Measurements from ENCODE around the gene NPHP4.
"Not testable (repeated sequence)": the region's sequence is repeated elsewhere in the genome, so short reads cannot be mapped to it uniquely, and the experiment has no call there.

NPHP4 gene

DNA sequence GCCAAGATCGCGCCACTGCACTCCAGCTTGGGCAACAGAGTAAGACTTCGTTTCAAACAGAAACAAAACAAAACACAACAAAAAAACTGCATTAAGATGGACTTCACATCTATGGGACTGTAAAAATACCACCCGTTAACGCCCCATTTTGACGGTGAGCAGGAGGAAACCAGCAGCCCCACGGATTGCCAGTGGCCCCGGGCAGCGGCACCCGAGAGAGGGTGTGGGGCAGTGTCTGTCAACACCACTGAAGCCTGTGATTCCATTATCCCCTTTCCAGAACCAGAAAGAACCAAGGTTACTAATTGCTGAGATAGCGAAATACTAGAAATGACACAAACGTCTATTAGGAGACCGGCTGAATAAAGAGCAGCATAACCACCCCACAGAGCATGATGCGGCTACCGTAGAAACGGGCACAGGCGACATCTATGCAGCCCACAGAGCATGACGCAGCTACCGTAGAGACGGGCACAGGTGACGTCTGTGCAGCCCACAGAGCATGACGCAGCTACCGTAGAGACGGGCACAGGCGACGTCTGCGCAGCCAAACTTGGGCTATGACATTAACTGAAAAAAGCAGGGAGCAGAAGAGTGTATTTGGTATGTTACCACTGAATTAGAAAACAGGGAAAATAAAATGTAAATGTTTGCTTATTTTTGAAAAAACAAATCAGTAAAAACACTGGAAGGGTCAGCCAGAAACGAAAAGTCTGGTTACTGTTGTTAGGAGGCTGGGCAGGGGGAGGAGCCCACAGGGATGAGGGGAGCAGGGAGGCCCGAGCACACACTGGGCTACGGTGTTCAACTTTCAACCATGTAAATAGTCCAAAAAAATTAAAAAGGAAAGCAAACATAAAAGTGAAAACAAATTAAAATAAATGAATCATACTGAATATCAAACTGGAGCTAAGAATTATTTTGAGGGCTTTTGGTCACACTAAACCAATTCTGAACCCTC is 96.5 kb downstream of the NPHP4 start:
- no peak for FAIRE-seq
- DNase-seq (ENCODE audit: low spot score), result no peak

DNA sequence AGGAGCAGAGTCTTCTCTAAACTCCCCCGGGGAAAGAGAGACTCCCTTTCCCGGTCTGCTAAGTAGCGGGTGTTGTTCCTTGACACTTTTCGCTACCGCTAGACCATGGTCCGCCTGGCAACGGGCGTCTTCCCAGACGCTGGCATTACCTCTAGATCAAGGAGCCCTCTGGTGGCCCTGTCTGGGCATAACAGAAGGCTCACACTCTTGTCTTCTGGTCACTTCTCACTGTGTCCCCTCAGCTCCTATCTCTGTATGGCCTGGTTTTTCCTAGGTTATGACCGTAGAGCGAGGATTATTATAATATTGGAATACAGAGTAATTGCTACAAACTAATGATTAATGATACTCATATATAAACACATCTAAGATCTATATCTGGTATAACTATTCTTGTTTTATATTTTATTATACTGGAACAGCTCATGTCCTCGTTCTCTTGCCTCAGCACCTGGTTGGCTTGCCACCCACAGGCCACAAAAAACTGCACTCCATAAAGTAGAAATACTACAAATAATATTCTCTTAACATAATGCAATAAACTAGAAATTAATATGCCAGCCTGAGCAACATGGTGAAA is 98.4 kb downstream of the NPHP4 start:
- FAIRE-seq; DNase-seq (ENCODE audit: low spot score): not testable (repeated sequence)

DNA sequence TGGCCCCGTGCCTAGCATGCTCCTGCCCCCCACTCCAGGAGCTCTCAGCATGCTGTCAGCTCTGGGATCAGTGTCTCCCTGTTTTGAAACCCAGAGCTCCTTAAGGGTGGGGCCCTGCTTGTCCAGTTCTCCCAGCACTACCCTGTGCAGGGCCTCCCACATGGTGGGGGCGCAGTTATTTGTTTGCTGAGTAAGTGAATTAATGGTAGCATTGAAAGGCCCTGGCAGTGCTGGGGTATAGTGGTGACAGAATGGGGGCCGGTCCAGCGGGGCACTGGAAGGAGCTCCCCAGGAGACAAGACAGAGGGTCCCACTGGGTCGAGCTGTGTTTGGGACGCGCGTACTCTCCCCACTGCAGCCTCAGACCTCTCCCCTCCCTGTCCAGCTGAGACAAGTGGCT is 99.9 kb downstream of the NPHP4 start:
- DNase-seq (ENCODE audit: low spot score) (no peak), FAIRE-seq (no peak)

DNA sequence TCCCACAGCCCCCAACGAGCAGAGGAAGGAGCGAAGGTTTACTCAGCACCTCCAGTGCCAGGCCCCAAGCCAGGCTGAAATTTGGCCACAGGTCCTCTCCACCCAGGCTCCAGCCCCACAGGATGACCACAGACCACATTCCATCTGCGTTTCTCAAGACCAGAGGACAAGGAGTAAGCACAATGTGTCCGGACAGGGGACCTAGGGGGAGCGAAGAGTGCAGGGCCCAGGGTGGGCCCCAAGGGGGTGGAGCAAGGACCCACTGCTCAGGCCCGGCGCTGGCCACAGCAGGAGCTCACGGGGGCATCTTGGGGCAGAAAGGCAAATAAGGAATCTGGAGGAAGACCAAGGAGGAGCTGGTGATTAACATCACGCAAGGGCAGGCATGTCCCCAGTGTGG is 100.5 kb downstream of the NPHP4 start:
- DNase-seq (ENCODE audit: low spot score) (no peak), FAIRE-seq (no peak)

DNA sequence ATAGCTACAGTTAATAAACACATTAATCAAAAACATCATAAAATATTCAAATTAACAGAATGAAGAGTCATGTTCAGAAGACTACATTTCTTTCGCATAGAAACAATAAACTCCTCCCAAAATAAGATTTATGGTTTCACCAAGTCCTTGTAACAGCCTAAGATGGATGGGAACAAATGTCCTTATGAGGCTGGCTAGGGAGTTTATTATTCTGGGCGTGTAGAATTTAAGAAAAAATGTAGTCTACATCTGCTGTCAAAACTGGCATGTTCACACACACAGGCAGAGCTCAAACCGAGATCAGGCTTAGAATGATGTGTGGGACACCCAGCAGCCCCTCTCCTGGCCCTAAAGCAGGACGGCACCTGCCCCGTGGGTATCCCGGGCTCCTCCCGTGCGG is 101.1 kb downstream of the NPHP4 start:
- FAIRE-seq (no peak), DNase-seq (ENCODE audit: low spot score) (no peak)

DNA sequence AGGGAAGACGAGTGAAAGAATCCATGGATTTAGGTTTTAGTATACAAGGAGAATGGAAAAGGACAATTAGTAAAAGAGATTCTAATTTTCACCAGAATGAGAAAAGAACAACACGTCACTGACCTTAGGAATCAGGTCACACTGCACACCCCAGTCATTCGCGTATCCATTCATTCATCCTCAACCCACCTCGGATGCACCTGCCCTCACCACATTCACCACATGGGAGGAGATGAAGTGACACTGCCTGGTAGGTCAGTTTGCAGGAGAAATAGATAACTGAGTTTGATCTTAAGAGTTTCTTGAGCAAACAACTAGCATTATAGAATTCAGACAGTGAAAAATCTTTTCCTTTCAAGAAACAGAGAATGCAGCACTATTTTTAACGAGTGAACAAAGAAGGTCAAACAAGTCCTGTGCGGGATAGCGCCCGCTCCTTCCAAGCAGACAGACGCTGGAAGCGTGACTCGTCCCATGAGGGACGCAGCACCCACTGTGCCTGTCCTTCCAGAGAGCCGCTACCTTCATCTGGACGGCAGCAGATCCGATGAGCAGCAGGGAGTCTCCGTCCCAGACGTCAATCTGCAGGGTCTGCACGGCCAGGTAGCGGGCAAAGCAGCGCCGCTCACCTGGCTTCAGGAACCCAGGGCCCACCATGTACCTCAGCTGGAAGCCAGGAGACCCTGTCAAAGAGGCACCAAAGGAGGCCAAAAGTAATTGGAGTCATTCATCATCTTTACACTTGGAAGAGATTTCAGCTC is 101.7 kb downstream of the NPHP4 start:
- DNase-seq (ENCODE audit: low spot score) (no peak), FAIRE-seq (no peak)

DNA sequence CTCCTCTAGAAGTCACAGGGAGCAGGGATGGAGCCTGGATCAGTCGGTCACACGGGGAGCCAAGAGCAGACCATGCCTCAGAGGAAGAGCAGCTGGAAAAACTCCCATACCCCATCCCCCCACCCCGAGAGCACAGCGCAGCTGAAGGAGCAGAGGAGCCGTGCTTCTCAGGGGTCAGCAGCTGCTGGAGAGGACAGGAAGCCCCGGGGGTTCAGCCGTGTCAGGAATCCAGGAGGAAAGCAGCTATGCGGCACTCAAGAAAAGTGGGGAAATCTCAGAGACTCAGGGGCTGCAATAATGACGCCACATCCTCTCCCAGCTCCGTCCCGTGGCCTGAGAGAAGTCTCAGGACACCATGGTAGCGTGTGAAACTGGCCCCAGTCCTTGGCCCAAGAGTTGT is 102.3 kb downstream of the NPHP4 start:
- no peak for FAIRE-seq
- DNase-seq (ENCODE audit: low spot score), result no peak

DNA sequence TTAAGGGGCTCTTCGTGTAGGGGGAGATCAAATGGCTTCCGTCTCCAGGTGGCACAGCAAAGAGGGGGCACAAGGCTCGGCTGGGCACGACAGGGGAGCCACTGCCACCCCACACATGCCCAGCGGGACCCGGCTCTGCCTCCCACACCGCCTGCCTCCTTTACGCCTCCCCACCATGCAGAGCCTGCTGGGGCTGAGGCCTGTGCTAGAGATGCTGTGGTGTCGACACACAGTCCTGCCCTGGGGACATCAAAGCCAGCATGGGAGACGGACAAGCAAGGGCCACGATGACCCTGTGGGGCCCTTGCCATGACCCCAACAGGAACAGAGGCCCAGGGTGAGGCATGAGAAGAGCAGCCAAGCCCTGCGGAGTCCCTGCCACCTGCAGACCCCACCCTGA is 102.8 kb downstream of the NPHP4 start:
- FAIRE-seq (no peak), DNase-seq (ENCODE audit: low spot score) (no peak)

DNA sequence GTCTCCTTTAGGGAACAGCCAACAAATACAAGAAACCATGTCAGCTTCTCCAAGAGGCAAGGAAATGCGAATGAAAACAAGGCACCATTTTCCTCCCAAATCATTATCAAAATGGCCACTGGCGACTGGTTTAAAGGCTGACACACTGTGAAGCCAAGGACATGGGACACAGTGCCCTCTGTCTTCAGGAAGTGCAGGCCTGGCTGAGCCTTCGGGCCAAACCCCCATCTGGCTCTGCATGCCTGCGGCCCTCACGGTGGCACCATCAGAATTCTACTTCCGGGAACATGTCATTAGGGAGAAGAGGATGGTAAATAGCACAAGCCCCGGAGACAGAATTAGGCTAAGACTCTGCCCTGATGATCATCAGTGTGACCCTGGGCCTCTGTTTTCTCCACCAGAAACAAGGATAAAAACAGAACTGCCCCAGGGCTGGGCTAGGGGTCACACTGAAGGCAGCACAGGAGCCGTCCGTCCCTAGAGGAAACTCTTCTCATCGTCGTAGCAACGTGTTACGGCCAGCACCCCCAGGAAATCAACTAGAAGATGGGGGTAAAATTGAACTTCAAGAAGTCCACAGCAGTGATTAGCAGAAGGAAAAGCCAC is 103.5 kb downstream of the NPHP4 start:
- no peak for DNase-seq (ENCODE audit: low spot score)
- FAIRE-seq, result no peak

DNA sequence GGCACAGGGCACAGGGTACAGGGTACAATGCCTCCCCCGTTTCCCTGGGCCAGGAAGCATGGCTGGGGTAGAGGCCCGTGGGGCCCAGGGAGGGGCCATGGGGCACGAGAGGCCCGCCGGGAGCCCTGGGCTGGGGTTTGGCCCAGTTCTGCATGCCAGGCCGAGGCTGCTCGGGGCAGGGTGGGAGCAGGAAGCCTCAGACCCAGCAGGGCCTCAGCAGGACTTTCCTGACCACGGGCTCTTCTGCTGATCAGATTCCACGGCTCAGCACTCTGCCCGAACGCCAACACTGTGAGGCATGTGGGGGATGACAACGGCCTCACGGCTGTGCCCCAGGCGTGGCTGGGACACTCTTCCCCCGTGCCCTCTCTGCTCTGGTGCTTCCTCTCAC is 104.3 kb downstream of the NPHP4 start:
- DNase-seq (ENCODE audit: low spot score), result no peak

DNA sequence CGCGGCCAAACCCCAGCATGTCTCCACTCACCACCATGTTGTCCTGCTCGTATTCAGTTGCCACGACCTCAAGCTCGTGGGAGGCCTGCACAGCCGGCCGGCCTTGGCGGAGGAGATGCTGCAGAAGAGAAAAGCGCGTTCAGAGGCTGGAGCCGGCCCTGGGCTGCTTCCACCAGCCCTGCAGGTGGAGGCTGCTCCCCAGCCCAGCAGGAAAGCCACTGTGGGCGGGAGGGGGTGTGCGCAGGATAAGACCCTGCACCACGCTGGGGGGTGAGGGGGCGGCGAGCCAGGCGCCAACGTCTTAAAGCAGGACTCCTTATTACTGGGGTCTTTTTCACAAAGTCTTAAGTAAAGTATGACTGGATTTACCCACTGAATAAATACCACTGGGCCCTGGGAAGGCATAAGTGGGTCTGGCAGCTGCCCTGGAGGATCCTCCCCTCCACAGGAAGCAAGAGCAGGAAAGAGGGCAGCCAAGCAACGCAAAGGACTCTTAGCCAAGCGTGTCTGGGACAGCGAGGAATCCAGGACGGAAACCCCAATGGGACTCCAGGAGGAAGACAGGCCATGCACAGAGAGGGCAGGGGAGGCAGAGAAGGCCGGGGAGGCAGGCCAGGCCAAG is 104.8 kb downstream of the NPHP4 start:
- DNase-seq (ENCODE audit: low spot score) (no peak), FAIRE-seq (no peak)

More for the DNA sequence above, 104.3 kb downstream of the NPHP4 start:
- no peak for FAIRE-seq

DNA sequence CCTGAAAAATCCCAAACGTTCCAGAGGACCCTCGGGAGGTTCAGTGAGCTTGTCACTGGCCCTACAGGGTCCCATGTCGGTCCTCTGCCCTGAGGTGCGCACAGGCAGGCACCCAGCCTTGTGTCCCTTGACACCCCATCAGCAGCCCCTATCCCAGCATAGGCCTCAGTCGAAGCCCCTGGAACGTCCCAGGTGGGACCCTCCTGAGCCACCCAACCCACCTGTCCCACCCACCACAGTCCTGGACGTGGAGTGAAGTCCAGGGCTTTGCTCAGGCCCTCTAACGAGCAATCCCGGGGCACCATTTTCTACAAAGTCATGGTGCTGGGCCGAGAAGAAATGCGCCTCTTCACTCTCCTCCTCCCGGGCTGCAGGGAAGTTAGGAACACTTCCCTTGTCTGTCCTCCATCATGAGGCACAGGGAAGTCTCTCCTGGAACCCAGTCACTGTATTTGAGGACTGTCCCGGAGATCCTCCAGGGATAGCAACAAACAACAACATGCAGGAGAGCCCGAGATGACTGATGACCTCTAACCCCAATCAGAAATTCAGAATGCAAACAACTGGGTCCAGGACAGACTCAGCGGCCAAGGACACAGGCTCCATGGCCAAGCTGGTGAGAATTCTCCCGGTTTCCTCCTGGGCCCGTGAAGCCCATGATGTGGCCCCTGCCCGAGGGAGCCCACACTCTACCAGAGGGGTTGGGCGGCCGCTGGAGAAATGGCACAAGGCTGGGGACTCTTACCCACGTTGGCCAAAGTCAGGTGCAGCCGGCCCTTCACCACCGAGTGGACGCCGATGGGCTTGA is 105.5 kb downstream of the NPHP4 start:
- no peak for FAIRE-seq
- DNase-seq (ENCODE audit: low spot score), result no peak

DNA sequence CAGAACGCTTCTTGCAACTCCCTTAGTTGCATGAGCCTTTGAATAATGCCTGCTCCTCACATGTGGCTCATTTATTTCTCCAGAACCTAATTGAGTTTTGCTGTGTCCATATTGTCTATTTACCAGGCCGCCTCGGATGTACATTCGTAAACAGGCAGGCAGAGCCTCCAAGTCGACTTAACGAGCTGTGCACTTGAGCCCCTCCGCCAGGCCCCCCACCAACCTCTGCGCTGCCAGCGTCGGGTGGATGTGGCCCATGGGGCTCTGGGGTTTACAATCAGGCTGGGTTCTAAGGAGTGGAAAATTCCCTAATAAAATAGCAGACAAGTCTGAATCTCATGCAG is 106.1 kb downstream of the NPHP4 start:
- no peak for FAIRE-seq
- DNase-seq (ENCODE audit: low spot score), result no peak

DNA sequence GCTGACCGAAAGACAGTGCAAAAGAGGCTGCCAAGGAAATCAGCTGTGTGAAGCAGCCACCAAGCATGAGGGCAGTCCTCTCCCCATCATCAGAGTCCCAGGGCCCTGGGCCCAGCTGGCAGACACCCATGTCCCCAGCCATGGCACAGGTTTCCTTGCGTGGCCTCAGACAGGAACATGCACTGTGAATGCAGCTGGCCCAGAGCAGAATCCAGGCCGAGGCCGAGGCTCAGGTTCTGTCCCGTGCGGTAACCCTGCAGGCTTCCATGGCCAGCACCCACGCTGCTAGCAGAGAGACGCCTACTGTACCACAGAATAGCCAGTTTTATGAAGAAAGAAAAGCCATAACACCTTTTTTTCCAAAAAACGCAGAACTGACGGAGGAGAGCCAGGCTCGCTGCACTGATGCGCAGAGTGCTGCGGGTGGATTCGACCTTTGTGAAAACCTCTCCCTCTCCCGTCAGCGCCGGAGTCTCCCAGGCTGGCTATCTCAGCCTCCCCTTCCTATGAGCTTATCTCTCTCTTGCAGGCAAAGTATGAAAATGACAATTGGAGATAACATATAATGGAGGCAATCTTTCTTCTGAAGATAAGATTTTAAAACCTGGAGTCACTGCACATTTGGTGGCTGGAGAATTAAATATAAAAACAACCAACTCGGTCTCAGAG is 106.6 kb downstream of the NPHP4 start:
- FAIRE-seq (no peak), DNase-seq (ENCODE audit: low spot score) (no peak)

DNA sequence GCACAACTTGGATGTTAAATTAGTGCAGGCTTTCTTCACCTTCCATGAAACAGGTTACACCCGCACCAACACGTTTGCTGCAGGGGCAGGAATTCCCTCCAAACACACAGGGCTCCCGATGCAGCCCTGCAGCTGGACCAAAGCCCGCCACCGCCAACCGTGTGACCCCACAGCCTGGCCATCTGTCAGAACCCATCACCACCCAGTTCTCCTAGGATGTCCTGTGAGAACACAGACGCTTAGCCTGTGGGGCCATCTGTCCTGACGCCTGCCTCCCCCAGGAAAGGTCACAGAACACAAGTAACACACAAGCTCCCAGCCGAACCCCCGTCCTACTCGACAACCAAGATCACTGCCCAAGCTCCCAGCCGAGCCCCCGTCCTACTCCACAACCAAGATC is 108.1 kb downstream of the NPHP4 start:
- DNase-seq (ENCODE audit: low spot score), result no peak
- no peak for FAIRE-seq

DNA sequence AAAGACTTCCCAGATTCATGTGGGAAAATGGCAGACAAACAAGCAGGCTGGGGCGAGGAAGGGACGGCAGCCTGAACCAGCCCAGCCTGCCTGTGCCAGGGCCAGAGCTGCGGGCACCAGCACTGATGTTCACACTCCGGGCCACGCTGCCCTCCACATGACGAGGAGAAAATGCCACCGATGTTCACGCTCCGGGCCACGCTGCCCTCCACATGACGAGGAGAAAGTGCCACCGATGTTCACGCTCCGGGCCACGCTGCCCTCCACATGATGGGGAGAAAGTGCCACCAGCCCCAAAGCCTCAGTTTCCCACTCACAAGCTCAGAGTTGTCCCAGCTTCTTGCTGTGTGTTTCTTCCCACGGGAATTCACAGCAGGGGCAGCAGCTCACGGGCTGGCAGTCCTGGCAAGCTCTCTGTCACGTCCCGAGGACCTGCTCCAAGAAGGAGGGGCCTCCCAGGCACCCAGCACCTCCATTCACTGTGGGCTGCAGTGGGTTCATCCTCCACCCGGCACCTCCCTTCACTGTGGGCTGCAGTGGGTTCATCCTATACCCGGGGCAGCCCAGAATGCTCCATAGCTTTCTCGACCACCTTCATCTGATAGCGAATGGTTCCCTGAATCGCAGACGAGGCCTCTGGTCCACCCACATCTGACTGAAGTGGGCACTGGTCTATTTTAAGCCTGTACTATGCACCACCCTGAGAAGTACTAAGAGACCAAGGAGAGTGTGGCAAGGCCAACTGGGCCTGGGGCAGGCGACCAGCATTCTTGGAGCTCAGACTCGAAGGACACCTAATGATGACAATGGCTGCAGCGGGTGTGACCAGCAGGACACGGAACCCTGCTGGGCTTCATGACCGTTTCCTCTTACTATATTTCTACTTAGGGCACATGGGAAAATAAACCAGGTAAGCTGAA is 108.8 kb downstream of the NPHP4 start:
- DNase-seq (ENCODE audit: low spot score), result no peak

DNA sequence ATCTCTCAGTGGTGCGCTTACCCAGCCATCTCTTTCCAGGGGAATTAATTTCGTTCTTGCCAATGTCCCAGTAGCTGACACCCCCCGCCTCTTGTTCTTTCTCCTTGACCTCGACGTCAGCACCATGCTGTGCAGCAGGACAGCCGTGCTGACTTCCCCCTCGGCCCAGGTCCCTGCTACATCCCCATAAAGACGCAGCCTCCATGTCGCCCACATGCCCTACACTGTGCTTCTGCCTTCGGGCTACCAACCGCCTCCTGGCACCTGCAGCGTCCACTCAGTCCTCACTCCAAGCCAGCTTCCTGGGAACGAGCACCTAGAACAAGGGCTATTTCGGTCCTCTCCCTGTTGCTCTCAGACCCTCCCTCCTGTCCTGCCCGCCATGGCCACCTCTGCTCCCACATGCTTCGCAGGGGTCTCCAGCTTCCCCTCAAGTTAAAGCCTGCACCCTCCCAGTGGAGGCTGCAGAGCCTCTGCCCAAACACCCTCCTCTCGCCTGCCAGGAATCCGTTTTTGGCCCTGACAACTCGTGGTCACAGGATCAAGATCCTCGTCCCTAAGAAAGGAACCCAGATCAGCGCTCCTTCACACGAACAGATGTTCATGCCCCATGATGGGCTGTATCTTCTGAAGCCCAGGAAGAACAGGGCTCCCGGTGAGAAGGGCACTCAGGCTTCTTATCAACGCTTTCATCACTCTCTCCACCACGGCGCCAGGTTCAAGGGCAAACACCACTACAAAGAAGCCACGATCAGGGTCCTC is 109.7 kb downstream of the NPHP4 start:
- DNase-seq (ENCODE audit: low spot score) (no peak), FAIRE-seq (no peak)

More for the DNA sequence above, 108.8 kb downstream of the NPHP4 start:
- no peak for FAIRE-seq

DNA sequence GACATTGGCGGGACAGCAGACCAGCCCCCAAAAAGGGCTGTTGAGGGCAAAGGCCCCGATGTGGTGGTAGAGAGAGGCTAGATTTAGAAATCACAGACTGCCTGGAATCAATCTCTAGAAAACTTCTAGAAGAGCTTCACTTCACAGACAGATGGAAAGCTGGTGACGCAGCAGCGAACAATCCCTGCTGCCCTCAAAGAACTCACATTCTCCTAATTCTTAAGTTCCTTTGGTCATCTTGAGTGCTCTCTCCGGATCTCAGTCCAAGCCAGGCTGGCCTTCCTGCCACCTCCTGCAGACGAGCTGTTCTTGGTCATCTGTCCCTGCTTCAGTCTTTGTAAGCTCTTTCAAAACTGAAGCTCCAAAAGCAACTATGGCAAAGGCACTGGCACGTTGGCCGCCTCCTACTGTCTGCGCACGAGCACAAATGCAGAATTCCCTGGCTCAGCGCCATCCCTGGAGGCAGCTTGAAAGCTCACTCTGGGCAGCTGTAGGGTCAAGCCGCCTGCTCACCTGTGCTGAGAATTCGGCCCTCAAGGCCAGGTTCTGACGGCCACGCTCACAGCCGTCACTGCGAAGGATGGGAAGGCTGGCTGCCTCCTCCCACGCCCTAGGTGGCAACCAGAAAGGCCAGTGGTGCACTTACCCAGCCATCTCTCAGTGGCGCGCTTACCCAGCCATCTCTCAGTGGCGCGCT is 110.6 kb downstream of the NPHP4 start:
- FAIRE-seq, result no peak

More for the DNA sequence above, 110.6 kb downstream of the NPHP4 start:
- DNase-seq (ENCODE audit: low spot score), result no peak

Measured in urothelium cell line (cell line).